ENCODE measurements around the gene ALS2CL. TPM values are rescaled to one million over a fixed set of nuclear protein-coding genes. Genes with fewer than 3 reads are reported as not detected.

The ALS2CL gene
- total and polyA plus RNA-seq, 8 donors: 7.6 to 74.4 (median 12.7) TPM

DNA sequence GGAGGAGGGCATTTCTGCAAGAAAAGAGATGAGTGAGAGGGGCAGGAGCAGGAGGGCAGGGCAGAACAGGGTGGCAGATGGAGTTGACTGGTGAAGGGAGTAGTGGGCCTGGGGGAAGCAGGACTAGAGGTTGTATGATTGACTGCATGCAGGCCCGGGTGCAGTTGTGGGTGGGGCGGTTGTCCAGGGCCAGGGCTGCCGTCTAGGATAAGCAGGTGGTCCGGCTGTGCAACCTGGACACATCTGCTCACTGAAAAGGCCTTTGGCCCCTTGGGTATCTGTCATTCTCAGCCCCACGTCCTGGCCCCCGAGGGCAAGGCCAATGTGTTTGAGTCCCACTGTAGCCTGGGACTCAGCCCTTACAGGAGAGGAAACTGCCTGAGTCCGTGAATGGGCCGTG, 25.4 kb downstream of the ALS2CL start:
- Histone ChIP-seq H3K4me3 (no peak overlapping the region), H3K36me3 (peaks cover 0 to 19% of the 10 kb centered on the region in 2 donors), H3K27me3 (no peaks in the 10 kb centered on the region), H3K4me1 (peaks cover 0 to 4% of the 10 kb centered on the region in 2 donors), H3K9me3 (no peaks in the 10 kb centered on the region), H3K27ac (no peak overlapping the region)
- DNase-seq (peak in 2 of 4 donors; percentile 31 to 69), ATAC-seq (no peak)
- TF ChIP-seq, protein P1, sequence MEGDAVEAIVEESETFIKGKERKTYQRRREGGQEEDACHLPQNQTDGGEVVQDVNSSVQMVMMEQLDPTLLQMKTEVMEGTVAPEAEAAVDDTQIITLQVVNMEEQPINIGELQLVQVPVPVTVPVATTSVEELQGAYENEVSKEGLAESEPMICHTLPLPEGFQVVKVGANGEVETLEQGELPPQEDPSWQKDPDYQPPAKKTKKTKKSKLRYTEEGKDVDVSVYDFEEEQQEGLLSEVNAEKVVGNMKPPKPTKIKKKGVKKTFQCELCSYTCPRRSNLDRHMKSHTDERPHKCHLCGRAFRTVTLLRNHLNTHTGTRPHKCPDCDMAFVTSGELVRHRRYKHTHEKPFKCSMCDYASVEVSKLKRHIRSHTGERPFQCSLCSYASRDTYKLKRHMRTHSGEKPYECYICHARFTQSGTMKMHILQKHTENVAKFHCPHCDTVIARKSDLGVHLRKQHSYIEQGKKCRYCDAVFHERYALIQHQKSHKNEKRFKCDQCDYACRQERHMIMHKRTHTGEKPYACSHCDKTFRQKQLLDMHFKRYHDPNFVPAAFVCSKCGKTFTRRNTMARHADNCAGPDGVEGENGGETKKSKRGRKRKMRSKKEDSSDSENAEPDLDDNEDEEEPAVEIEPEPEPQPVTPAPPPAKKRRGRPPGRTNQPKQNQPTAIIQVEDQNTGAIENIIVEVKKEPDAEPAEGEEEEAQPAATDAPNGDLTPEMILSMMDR (IDR thresholded peaks at IDR 0.05): no peak
- intact Hi-C loops (cut with DNase I): no loop called here

DNA sequence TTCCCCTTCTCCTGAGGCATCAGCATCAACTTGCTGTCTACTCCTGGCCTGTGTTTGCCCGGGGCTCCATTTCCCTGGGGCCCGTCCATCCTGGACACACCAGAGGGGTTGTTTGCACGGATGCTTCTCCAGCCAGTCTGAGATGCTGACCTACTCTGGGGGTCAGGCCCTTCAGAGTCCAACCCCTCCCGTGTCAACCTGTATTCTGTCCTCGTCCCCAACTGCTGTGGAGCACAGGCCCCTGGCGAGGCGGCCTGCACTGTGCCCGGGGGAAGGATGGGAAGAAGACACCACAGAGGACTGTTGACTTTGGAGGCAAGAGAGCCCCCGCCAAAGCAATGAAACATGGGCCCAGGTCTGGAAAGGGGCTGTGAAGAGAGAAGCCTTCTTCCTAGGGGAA, 25.8 kb downstream of the ALS2CL start:
- H3K4me3 ChIP-seq: no peak overlapping the region
- intact Hi-C loops (cut with DNase I): no loop called here
- H3K27me3 ChIP-seq: no peaks in the 10 kb centered on the region
- no peaks in the 10 kb centered on the region for H3K9me3 ChIP-seq
- TF ChIP-seq, protein P1 (IDR thresholded peaks at IDR 0.05): no peak
- H3K27ac ChIP-seq: no peak overlapping the region
- DNase-seq: peak in 2 of 4 donors; percentile 20 to 66
- H3K4me1 ChIP-seq: peaks cover 0 to 5% of the 10 kb centered on the region in 2 donors
- H3K36me3 ChIP-seq: peaks cover 0 to 16% of the 10 kb centered on the region in 2 donors
- ATAC-seq: no peak

DNA sequence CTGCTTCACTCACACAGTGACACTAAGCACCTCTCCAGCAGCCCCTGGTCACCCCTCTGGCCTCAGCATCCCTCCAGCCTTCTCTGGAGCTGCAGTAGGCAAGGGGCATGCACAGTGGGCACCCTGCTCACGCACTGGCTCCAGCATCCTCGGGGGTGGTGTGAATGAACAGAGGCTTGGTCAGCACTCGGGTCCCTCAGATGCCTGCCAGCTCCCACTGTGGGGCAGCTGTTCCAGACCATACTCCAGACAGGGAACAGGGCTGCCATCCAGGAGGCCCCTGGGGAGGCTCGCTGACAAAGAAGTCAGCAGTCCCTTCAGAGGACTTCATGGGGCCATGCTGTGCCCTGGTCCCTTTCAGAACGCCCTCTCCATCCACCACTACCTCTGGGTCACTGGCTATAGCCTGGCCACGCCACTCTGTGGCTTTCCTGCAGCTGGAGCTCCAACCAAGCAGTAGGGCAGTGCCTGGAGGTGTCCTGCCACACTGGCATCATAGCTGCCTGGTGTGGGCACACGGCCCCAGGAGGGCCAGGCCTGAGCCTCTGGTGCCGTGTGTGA, 26.3 kb downstream of the ALS2CL start:
- intact Hi-C loops (cut with DNase I): no loop called here
- peaks cover 0 to 5% of the 10 kb centered on the region in 2 donors for H3K4me1 ChIP-seq
- DNase-seq (peak in 2 of 4 donors; percentile 17 to 49), ATAC-seq (no peak)
- no peaks in the 10 kb centered on the region for H3K9me3 ChIP-seq
- no peaks in the 10 kb centered on the region for H3K27me3 ChIP-seq
- TF ChIP-seq, protein P1 (IDR thresholded peaks at IDR 0.05): no peak
- no peak overlapping the region for H3K27ac ChIP-seq
- no peak overlapping the region for H3K4me3 ChIP-seq
- peaks cover 0 to 16% of the 10 kb centered on the region in 2 donors for H3K36me3 ChIP-seq

DNA sequence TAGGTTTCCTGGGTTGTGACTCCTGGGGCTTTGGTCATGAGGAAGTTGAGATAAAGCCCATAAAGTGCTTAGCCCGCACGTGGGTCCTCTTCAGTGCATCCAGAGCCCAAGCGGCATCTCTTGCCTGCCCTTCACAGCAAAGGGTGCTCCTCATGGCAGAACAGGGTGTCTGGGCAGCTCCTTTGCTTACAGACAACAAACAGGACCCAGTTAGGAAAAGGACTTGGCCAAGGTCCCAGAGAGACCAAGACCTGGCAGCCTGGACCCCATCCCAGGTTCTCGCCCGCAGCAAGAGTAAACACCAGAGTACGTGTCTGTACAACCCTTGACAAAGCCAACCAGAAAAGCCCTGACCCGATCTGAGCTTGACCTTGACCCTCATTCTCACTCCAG, 27.0 kb downstream of the ALS2CL start:
- peak; percentile 5 for ATAC-seq
- DNase-seq: peak in 2 of 4 donors; percentile 26 to 28
- intact Hi-C loops (cut with DNase I): no loop called here
- Histone ChIP-seq H3K36me3 (peaks cover 0 to 10% of the 10 kb centered on the region in 2 donors), H3K9me3 (no peaks in the 10 kb centered on the region), H3K4me3 (no peak overlapping the region), H3K4me1 (peaks cover 0 to 5% of the 10 kb centered on the region in 2 donors), H3K27me3 (no peaks in the 10 kb centered on the region), H3K27ac (no peak overlapping the region)
- TF ChIP-seq, protein P1 (IDR thresholded peaks at IDR 0.05): no peak

DNA sequence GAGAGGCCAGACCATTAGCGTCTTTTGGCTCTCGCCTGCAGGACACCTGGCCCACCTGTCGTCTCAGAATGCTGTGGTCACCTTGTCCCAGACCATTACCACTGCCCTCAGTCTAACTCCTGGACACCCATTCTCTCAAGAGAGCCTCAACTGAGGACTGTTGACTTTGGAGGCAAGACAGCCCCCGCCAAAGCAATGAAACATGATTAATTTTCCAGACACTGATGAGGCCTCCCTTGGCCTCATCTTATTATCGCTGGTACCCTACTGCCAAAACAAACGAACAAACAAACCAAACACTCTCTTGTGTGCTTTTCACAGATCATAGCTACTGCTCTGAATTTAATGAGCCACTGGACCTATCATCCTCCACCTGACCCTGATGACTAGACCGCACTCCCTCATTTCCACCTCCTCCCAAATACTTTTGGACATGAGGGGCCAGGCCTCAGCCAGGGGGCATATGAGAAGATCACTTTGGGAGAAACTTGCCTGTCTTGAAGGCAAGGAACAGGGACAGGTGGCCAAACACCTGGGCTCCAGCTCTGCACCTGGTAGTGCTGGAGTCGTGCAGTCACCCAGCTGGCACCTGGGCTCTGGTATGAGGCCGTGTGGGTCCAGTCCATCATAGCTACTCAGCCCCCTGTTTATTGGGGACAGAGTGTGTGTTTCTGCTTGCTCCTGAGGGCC, 27.6 kb downstream of the ALS2CL start:
- intact Hi-C loops (cut with DNase I): no loop called here
- H3K4me3 ChIP-seq: no peak overlapping the region
- ATAC-seq (no peak), DNase-seq (no peak)
- no peaks in the 10 kb centered on the region for H3K27me3 ChIP-seq
- H3K27ac ChIP-seq: no peak overlapping the region
- H3K9me3 ChIP-seq: no peaks in the 10 kb centered on the region
- H3K4me1 ChIP-seq: peaks cover 0 to 5% of the 10 kb centered on the region in 2 donors
- TF ChIP-seq, protein P1 (IDR thresholded peaks at IDR 0.05): no peak
- peaks cover 0 to 5% of the 10 kb centered on the region in 2 donors for H3K36me3 ChIP-seq
